Caco-2 (cell line): Measurements from ENCODE around the gene CIITA. TPM values are rescaled to one million over a fixed set of nuclear protein-coding genes. Genes with fewer than 3 reads are reported as not detected.

Experiments used
- BruUV-seq: library from RNA; stranded (reverse); fragments of 400-500 nt; replicated peaks from 2 replicates; lab custom pipeline; 2021; lab: Mats Ljungman, UMichigan
- CTCF ChIA-PET: fragments of 300-600 bp; sonication (Branson Sonifier 250); formaldehyde crosslinking; loops from one replicate; lab custom pipeline; 2022; ENCODE audit warnings: antibody characterized with exemption; lab: Charles Lee
- POLR2A ChIA-PET: fragments of 300-600 bp; sonication (Branson Sonifier 250); formaldehyde crosslinking; loops from one replicate; lab custom pipeline; 2022; ENCODE audit warnings: antibody characterized with exemption; lab: Charles Lee
- DNase-seq, 2 experiments: peaks; one replicate each; pipeline versions ENCODE4 v3.0.0 to v3.0.0-alpha.2; 2020 to 2022
- H3K27me3 ChIP-seq: replicated peaks from 2 replicates; pipeline ENCODE4 v1.6.0; 2011; ENCODE audit warnings: low read length; ENCODE audit not compliant: control insufficient read depth, insufficient read depth
- H3K36me3 ChIP-seq: 2 replicates; pipeline ENCODE4 v1.5.1; 2011; ENCODE audit warnings: low read length; ENCODE audit not compliant: control insufficient read depth, insufficient read depth
- H3K4me1 ChIP-seq: fragments of 250-450 bp; sonication (Bioruptor Pico); 2 replicates; pipeline ENCODE4 v1.5.1; 2020; ENCODE audit warnings: mild to moderate bottlenecking
- H3K4me3 ChIP-seq: 2 replicates; pipeline ENCODE4 v1.5.1; 2011; ENCODE audit warnings: low read depth, mild to moderate bottlenecking, control low read depth, low read length
- H3K9me3 ChIP-seq: fragments of 250-450 bp; sonication (Bioruptor Pico); 2 replicates; pipeline ENCODE4 v1.5.1; 2020; ENCODE audit warnings: mild to moderate bottlenecking, moderate library complexity
- H3K27ac Mint-ChIP-seq: one replicate; pipeline ENCODE4 v1.8.0; 2022; ENCODE audit warnings: mixed read lengths; ENCODE audit not compliant: unreplicated experiment
- H3K27me3 Mint-ChIP-seq: one replicate; pipeline ENCODE4 v1.8.0; 2022; ENCODE audit warnings: mixed read lengths; ENCODE audit not compliant: insufficient read depth, unreplicated experiment
- H3K36me3 Mint-ChIP-seq: one replicate; pipeline ENCODE4 v1.8.0; 2022; ENCODE audit warnings: mild to moderate bottlenecking, mixed read lengths; ENCODE audit not compliant: insufficient read depth, unreplicated experiment
- H3K4me1 Mint-ChIP-seq: one replicate; pipeline ENCODE4 v1.8.0; 2022; ENCODE audit warnings: low read depth, mixed read lengths; ENCODE audit not compliant: unreplicated experiment
- H3K4me3 Mint-ChIP-seq: one replicate; pipeline ENCODE4 v1.8.0; 2022; ENCODE audit warnings: mild to moderate bottlenecking, moderate library complexity, mixed read lengths; ENCODE audit not compliant: unreplicated experiment
- H3K9me3 Mint-ChIP-seq: one replicate; pipeline ENCODE4 v1.8.0; 2022; ENCODE audit warnings: mixed read lengths; ENCODE audit not compliant: unreplicated experiment
- intact Hi-C: fragments of 100-400 bp; cut with micrococcal nuclease; formaldehyde crosslinking; loops from one replicate; pipeline ENCODE4 v1.10.0; 2022; ENCODE audit not compliant: unreplicated experiment
- total RNA-seq: library from RNA; stranded (reverse); gene quantifications from 2 replicates; pipeline ENCODE4 v1.2.3, GENCODE V29; 2022
- TF ChIP-seq, protein P1 (sequence below), 2 experiments: fragments of 200-600 bp in 1 of 2; IDR thresholded peaks; 1 replicate in 1 of 2; 2 replicates in 1 of 2; pipeline versions ENCODE4 v1.5.1 to v1.8.0; 2011 to 2022; ENCODE audit warnings: antibody characterized with exemption in 1 of 2, control low read depth in 1 of 2, inconsistent platforms in 1 of 2, low read depth in 1 of 2, low read length in 1 of 2, mild to moderate bottlenecking in 1 of 2, moderate library complexity in 1 of 2; ENCODE audit not compliant: insufficient read depth in 1 of 2, severe bottlenecking in 1 of 2, unreplicated experiment in 1 of 2

CIITA gene
- total RNA-seq, 1 experiment from 2014 or later: 0.27 TPM

DNA sequence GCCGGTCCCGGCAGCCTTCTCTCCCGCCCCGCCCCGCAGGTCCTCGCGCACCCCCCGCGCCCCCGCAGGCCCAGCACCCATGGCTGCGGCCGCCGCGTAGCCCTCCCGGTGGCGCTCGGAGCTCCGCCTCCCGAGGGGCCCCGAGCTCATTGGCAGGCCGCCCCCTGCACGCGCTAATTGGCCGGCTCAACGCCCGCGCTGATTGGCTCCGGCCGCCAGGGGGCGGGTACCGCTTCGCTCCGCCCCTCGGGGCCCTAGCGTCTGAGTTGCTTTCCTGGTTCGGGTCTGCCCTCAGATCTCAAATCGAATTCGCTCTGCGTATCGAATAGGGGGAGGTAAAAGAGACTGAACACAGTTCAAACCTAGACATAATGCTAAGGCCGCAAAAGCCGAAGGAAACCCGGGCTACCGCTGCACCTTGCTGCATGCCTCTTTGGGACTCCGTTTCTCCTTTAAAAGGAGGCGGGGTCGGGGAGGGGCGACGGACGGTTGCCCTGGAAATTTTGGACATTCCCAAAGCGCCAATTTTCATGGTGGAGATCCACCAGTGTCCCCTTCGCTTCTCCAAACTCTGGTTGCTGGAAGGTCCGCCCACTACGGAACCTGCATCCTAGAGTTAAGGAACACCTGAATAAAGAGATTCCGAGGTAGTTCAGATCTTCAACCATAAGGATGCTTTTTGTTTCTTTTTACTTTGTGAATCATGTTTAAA lies 65.5 kb downstream of the CIITA start, which contains the start of gene DEXI:
Gene DEXI (minus strand): TSS at position 117 of the 712 bp plus-strand sequence. CDS start 463 bp downstream, outside the sequence.
- BruUV-seq: no TSS peak
- intact Hi-C loops: no loop called here
- Mint-ChIP-seq H3K27ac (peak within 1 kb of the TSS; percentile 72), H3K4me1 (peaks cover 41% of the 10 kb centered on the region), H3K4me3 (peak within 1 kb of the TSS; percentile 95), H3K27me3 (no peaks in the 10 kb centered on the region), H3K36me3 (no peaks in the 10 kb centered on the region), H3K9me3 (no peaks in the 10 kb centered on the region)
- peaks cover 35% of the 10 kb centered on the region for H3K4me1 ChIP-seq
- no peaks in the 10 kb centered on the region for H3K9me3 ChIP-seq
- TF ChIP-seq, protein P1, sequence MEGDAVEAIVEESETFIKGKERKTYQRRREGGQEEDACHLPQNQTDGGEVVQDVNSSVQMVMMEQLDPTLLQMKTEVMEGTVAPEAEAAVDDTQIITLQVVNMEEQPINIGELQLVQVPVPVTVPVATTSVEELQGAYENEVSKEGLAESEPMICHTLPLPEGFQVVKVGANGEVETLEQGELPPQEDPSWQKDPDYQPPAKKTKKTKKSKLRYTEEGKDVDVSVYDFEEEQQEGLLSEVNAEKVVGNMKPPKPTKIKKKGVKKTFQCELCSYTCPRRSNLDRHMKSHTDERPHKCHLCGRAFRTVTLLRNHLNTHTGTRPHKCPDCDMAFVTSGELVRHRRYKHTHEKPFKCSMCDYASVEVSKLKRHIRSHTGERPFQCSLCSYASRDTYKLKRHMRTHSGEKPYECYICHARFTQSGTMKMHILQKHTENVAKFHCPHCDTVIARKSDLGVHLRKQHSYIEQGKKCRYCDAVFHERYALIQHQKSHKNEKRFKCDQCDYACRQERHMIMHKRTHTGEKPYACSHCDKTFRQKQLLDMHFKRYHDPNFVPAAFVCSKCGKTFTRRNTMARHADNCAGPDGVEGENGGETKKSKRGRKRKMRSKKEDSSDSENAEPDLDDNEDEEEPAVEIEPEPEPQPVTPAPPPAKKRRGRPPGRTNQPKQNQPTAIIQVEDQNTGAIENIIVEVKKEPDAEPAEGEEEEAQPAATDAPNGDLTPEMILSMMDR (IDR thresholded peaks at IDR 0.05; ENCODE audit: insufficient read depth in 1 of 2, low read depth in 1 of 2, low read length in 1 of 2, severe bottlenecking in 1 of 2, unreplicated experiment in 1 of 2): no peak
- H3K27me3 ChIP-seq: no peaks in the 10 kb centered on the region
- DNase-seq: peak; percentile 89 to 95
- H3K36me3 ChIP-seq: peaks cover 3% of the 10 kb centered on the region
- ChIA-PET POLR2A (interaction anchor here (0.6 to 1.0 kb wide), 9 partner anchors 10 to 1483 kb away, joined by 3 to 5 read pairs (median 3); no protein-coding TSS in a partner anchor), CTCF (interaction anchor here (0.7 to 1.0 kb wide), 4 partner anchors 12 to 206 kb away, joined by 3 to 5 read pairs (median 4); partner anchors contain the start of gene NUBP1)
- H3K4me3 ChIP-seq: peak within 1 kb of the TSS; percentile 51

DNA sequence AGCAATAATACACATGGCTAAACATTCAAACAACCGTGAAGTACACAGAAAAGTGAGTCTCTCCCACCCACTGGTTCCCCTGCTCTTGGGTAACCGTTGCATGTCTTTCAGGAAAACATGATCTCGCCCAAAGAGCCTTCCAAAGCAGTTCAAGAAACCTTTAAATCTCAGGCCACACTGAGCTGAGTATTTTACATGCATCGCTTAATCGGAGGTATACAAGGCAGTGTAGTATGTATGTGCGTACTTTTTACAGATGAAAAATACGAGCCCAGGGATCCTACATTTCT lies 66.0 kb downstream of the CIITA start:
- no peaks in the 10 kb centered on the region for H3K27me3 ChIP-seq
- no peaks in the 10 kb centered on the region for H3K9me3 Mint-ChIP-seq
- BruUV-seq: no TSS peak
- intact Hi-C loops: no loop called here
- POLR2A ChIA-PET: no interaction called here
- peaks cover 35% of the 10 kb centered on the region for H3K4me1 ChIP-seq
- H3K36me3 Mint-ChIP-seq: no peaks in the 10 kb centered on the region
- TF ChIP-seq, protein P1 (IDR thresholded peaks at IDR 0.05; ENCODE audit: insufficient read depth in 1 of 2, low read depth in 1 of 2, low read length in 1 of 2, severe bottlenecking in 1 of 2, unreplicated experiment in 1 of 2): no peak
- H3K27ac Mint-ChIP-seq: no peak overlapping the region
- H3K4me3 ChIP-seq: peak overlapping the region; percentile 51
- H3K27me3 Mint-ChIP-seq: no peaks in the 10 kb centered on the region
- H3K9me3 ChIP-seq: no peaks in the 10 kb centered on the region
- peaks cover 3% of the 10 kb centered on the region for H3K36me3 ChIP-seq
- CTCF ChIA-PET: no interaction called here
- H3K4me3 Mint-ChIP-seq: peak overlapping the region; percentile 64
- peaks cover 42% of the 10 kb centered on the region for H3K4me1 Mint-ChIP-seq
- no peak for DNase-seq

DNA sequence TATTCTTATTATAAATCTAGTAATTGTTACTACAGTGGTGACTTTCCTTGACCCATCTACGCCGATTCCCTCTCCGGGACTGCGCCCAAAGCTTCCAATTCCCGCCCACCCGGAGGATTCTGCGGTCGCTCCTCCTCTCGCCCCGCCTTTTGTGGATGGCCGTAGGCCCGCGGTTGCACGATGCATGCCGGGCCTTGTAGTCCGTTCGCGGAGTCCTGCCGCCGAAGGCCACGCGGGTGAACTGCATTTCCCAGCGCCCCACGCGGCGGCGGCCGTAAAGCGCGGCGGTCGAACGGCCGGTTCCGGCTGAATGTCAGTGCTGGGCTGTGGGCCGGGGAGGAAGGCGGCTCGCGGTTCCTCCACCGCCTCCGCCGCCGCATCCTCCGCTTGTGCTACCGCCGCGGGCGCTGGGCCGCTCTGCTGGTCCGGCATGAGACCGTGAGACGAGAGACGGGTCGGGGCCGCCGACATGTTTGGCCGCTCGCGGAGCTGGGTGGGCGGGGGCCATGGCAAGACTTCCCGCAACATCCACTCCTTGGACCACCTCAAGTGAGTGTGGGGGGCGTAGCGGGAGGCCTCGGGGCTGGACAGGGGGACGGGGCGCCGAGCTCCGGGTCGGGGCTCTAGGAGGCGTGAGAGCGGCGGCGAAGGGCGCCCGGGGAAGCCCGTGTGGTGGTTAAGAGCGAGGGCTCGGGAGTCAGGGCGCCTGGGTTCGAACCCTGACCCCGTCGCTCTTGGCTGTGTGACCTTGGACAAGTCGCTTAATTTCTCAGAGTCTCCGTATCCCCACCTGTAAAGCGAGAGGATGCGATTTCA lies 67.5 kb downstream of the CIITA start, which contains the start of gene CLEC16A:
Gene CLEC16A (plus strand): TSS at position 316 of the 816 bp plus-strand sequence. CDS start 154 bp downstream, at position 470.
- CTCF ChIA-PET: interaction anchor here (0.5 to 0.7 kb wide), 5 partner anchors 26 to 853 kb away, joined by 3 to 4 read pairs (median 3); no protein-coding TSS in a partner anchor
- Mint-ChIP-seq H3K4me1 (peaks cover 46% of the 10 kb centered on the region), H3K27me3 (no peaks in the 10 kb centered on the region), H3K27ac (peak within 1 kb of the TSS; percentile 30), H3K9me3 (no peaks in the 10 kb centered on the region), H3K4me3 (peak within 1 kb of the TSS; percentile 65), H3K36me3 (no peaks in the 10 kb centered on the region)
- H3K9me3 ChIP-seq: no peaks in the 10 kb centered on the region
- H3K36me3 ChIP-seq: peaks cover 1% of the 10 kb centered on the region
- POLR2A ChIA-PET: no interaction called here
- TSS peak; percentile 59 for BruUV-seq
- H3K4me3 ChIP-seq: peak within 1 kb of the TSS; percentile 82
- DNase-seq: peak; percentile 95 to 97
- H3K4me1 ChIP-seq: peaks cover 28% of the 10 kb centered on the region
- intact Hi-C loops: no loop called here
- TF ChIP-seq, protein P1 (IDR thresholded peaks at IDR 0.05; ENCODE audit: insufficient read depth in 1 of 2, low read depth in 1 of 2, low read length in 1 of 2, severe bottlenecking in 1 of 2, unreplicated experiment in 1 of 2): no peak
- H3K27me3 ChIP-seq: no peaks in the 10 kb centered on the region
